Mesendoderm (in vitro differentiated cells): ENCODE results near the gene SDC1.
A peak's percentile ranks its signal among the peaks of the same experiment; 100 is the strongest.

Experiments used
- DNase-seq: peaks from one replicate; pipeline ENCODE4 v3.0.0; 2013
- H2AK5ac ChIP-seq: 2 replicates; pipeline ENCODE4 v1.6.1; 2013; ENCODE audit warnings: low read length, inconsistent platforms
- H2BK120ac ChIP-seq: 2 replicates; pipeline ENCODE4 v1.6.1; 2013; ENCODE audit warnings: low read depth, mild to moderate bottlenecking, low read length, moderate library complexity, mixed read lengths
- H2BK15ac ChIP-seq: replicated peaks from 2 replicates; pipeline ENCODE4 v1.6.1; 2013; ENCODE audit warnings: low read depth, mild to moderate bottlenecking, moderate library complexity
- H2BK5ac ChIP-seq: 2 replicates; pipeline ENCODE4 v1.6.1; 2013; ENCODE audit warnings: low read length, inconsistent platforms
- H3K18ac ChIP-seq: 2 replicates; pipeline ENCODE4 v1.6.1; 2013; ENCODE audit warnings: mild to moderate bottlenecking, low read length, mixed read lengths
- H3K23ac ChIP-seq: one replicate; pipeline ENCODE4 v1.6.1; 2013; ENCODE audit warnings: low read length
- H3K27ac ChIP-seq: 2 replicates; pipeline ENCODE4 v1.5.1; 2013; ENCODE audit warnings: low read depth, mild to moderate bottlenecking, inconsistent platforms, low read length, moderate library complexity
- H3K27me3 ChIP-seq: 2 replicates; pipeline ENCODE4 v1.6.1; 2013; ENCODE audit warnings: low read length, control low read depth, mild to moderate bottlenecking, inconsistent platforms; ENCODE audit not compliant: insufficient read depth, poor library complexity
- H3K36me3 ChIP-seq: 2 replicates; pipeline ENCODE4 v1.6.1; 2013; ENCODE audit warnings: low read length, inconsistent platforms; ENCODE audit not compliant: control insufficient read depth, insufficient read depth
- H3K4ac ChIP-seq: one replicate; pipeline ENCODE4 v1.6.1; 2013; ENCODE audit warnings: low read depth, mild to moderate bottlenecking, low read length, moderate library complexity
- H3K4me1 ChIP-seq: 2 replicates; pipeline ENCODE4 v1.6.1; 2013; ENCODE audit warnings: low read depth, low read length, inconsistent platforms; ENCODE audit not compliant: control insufficient read depth
- H3K4me2 ChIP-seq: 2 replicates; pipeline ENCODE4 v1.6.1; 2013; ENCODE audit warnings: low read length
- H3K4me3 ChIP-seq: 2 replicates; pipeline ENCODE4 v1.5.1; 2013; ENCODE audit warnings: mild to moderate bottlenecking, low read length
- H3K56ac ChIP-seq: one replicate; pipeline ENCODE4 v1.6.1; 2013; ENCODE audit warnings: low read length
- H3K79me1 ChIP-seq: 2 replicates; pipeline ENCODE4 v1.6.1; 2013; ENCODE audit warnings: low read length, inconsistent platforms
- H3K79me2 ChIP-seq: 2 replicates; pipeline ENCODE4 v1.6.1; 2013; ENCODE audit warnings: mild to moderate bottlenecking, low read length; ENCODE audit not compliant: control insufficient read depth, insufficient read depth
- H3K9ac ChIP-seq: 2 replicates; pipeline ENCODE4 v1.6.1; 2013; ENCODE audit warnings: low read length, inconsistent platforms
- H4K5ac ChIP-seq: one replicate; pipeline ENCODE4 v1.6.1; 2013; ENCODE audit warnings: low read length
- H4K8ac ChIP-seq: one replicate; pipeline ENCODE4 v1.6.1; 2013; ENCODE audit warnings: low read depth, mild to moderate bottlenecking, control low read depth, low read length, moderate library complexity
- WGBS: extraction: QIAGEN DNeasy Blood & Tissue Kit; methylation state at CpG from one replicate; pipeline ENCODE4 v1.1.7; 2013; ENCODE audit warnings: low lambda C conversion rate, missing lambda C conversion rate; ENCODE audit not compliant: insufficient coverage; ENCODE audit errors: extremely low coverage; 5-methylcytosine and 5-hydroxymethylcytosine counted together

The SDC1 gene

GRCh38 chr2:20231598-20232026 lies 6.7 kb upstream of the SDC1 start:
- Histone ChIP-seq H3K36me3 (no peaks in the 10 kb centered on the region), H3K4me1 (peaks cover 4% of the 10 kb centered on the region), H3K4me3 (no peak overlapping the region), H3K4me2 (no peak overlapping the region), H3K9ac (no peak overlapping the region), H4K5ac (no peak overlapping the region), H2BK15ac (no peak overlapping the region), H3K79me1 (no peaks in the 10 kb centered on the region), H3K56ac (peak overlapping the region; percentile 74), H3K79me2 (no peaks in the 10 kb centered on the region), H3K4ac (no peak overlapping the region), H2AK5ac (no peak overlapping the region), H4K8ac (no peak overlapping the region), H2BK120ac (no peak overlapping the region), H3K27me3 (no peaks in the 10 kb centered on the region), H3K27ac (no peak overlapping the region), H3K18ac (no peak overlapping the region), H3K23ac (no peak overlapping the region), H2BK5ac (no peak overlapping the region)
- peak; percentile 89 for DNase-seq
- no CpG with 5 or more reads among the region's 6 CpGs for WGBS

GRCh38 chr2:20231159-20231558 lies 6.2 kb upstream of the SDC1 start:
- WGBS: no CpG with 5 or more reads among the region's 6 CpGs
- H3K79me2 ChIP-seq: no peaks in the 10 kb centered on the region
- H3K4me1 ChIP-seq: peaks cover 4% of the 10 kb centered on the region
- no peak overlapping the region for H2BK120ac ChIP-seq
- no peak overlapping the region for H3K9ac ChIP-seq
- H3K27ac ChIP-seq: no peak overlapping the region
- H4K8ac ChIP-seq: no peak overlapping the region
- no peaks in the 10 kb centered on the region for H3K36me3 ChIP-seq
- H4K5ac ChIP-seq: no peak overlapping the region
- no peak overlapping the region for H3K4me2 ChIP-seq
- H2AK5ac ChIP-seq: no peak overlapping the region
- no peak overlapping the region for H3K23ac ChIP-seq
- H3K27me3 ChIP-seq: no peaks in the 10 kb centered on the region
- H2BK5ac ChIP-seq: no peak overlapping the region
- H3K56ac ChIP-seq: peak overlapping the region; percentile 25
- H3K18ac ChIP-seq: no peak overlapping the region
- no peak for DNase-seq
- no peak overlapping the region for H2BK15ac ChIP-seq
- H3K79me1 ChIP-seq: no peaks in the 10 kb centered on the region
- H3K4ac ChIP-seq: no peak overlapping the region
- H3K4me3 ChIP-seq: no peak overlapping the region

GRCh38 chr2:20230114-20230425 lies 5.1 kb upstream of the SDC1 start:
- Histone ChIP-seq H3K27ac (no peak overlapping the region), H2BK15ac (no peak overlapping the region), H2BK120ac (no peak overlapping the region), H3K4me2 (no peak overlapping the region), H3K18ac (no peak overlapping the region), H3K27me3 (no peaks in the 10 kb centered on the region), H3K4me3 (no peak overlapping the region), H2AK5ac (no peak overlapping the region), H4K5ac (no peak overlapping the region), H3K4me1 (peaks cover 4% of the 10 kb centered on the region), H3K4ac (no peak overlapping the region), H3K23ac (no peak overlapping the region), H4K8ac (no peak overlapping the region), H2BK5ac (no peak overlapping the region), H3K56ac (no peak overlapping the region), H3K79me1 (no peaks in the 10 kb centered on the region), H3K36me3 (no peaks in the 10 kb centered on the region), H3K79me2 (no peaks in the 10 kb centered on the region), H3K9ac (no peak overlapping the region)
- no peak for DNase-seq
- WGBS: no CpG with 5 or more reads among the region's 4 CpGs

- Histone ChIP-seq H3K4me1 (peaks cover 4% of the 10 kb centered on the region), H3K36me3 (no peaks in the 10 kb centered on the region)
These were observed 4.6 kb upstream of the SDC1 start for GRCh38 chr2:20229322-20230113.

GRCh38 chr2:20227894-20228505 lies 3.1 kb upstream of the SDC1 start:
- Histone ChIP-seq H2AK5ac (no peak overlapping the region), H3K4me2 (no peak overlapping the region), H3K27ac (no peak overlapping the region), H3K56ac (no peak overlapping the region), H3K27me3 (no peaks in the 10 kb centered on the region), H3K18ac (no peak overlapping the region), H3K36me3 (no peaks in the 10 kb centered on the region), H3K23ac (no peak overlapping the region), H4K5ac (no peak overlapping the region), H2BK120ac (no peak overlapping the region), H3K4ac (no peak overlapping the region), H3K79me1 (peaks cover under 1% of the 10 kb centered on the region), H4K8ac (no peak overlapping the region), H2BK5ac (no peak overlapping the region), H3K4me1 (peaks cover 4% of the 10 kb centered on the region), H2BK15ac (no peak overlapping the region), H3K79me2 (no peaks in the 10 kb centered on the region), H3K4me3 (no peak overlapping the region), H3K9ac (no peak overlapping the region)
- WGBS: no CpG with 5 or more reads among the region's 10 CpGs
- no peak for DNase-seq

More at GRCh38 chr2:20229322-20230113, 4.6 kb upstream of the SDC1 start:
- no peak overlapping the region for H2BK120ac ChIP-seq
- no peak overlapping the region for H3K4me2 ChIP-seq
- no peak overlapping the region for H2AK5ac ChIP-seq
- no peak overlapping the region for H3K18ac ChIP-seq
- H3K56ac ChIP-seq: no peak overlapping the region
- no peak overlapping the region for H3K27ac ChIP-seq
- H3K27me3 ChIP-seq: no peaks in the 10 kb centered on the region
- no peak for DNase-seq
- no peaks in the 10 kb centered on the region for H3K79me2 ChIP-seq
- H4K5ac ChIP-seq: no peak overlapping the region
- H2BK5ac ChIP-seq: no peak overlapping the region
- no peak overlapping the region for H2BK15ac ChIP-seq
- H3K4me3 ChIP-seq: no peak overlapping the region
- no peak overlapping the region for H3K9ac ChIP-seq
- H4K8ac ChIP-seq: no peak overlapping the region
- no peaks in the 10 kb centered on the region for H3K79me1 ChIP-seq
- H3K23ac ChIP-seq: no peak overlapping the region
- WGBS: no CpG with 5 or more reads among the region's 8 CpGs
- H3K4ac ChIP-seq: no peak overlapping the region
